SK-N-SH (cell line): Measurements from ENCODE around the gene ASPG. TPM values are rescaled to one million over a fixed set of nuclear protein-coding genes. Genes with fewer than 3 reads are reported as not detected.

ENCODE experiments used
- CTCF ChIA-PET: fragments of 300-600, 350-600 bp; formaldehyde crosslinking; extraction: SDS; loops from one replicate; lab custom pipeline; 2021; lab: Yijun Ruan, JAX
- POLR2A ChIA-PET: fragments of 350-600 bp; sonication (Branson Sonifier 250); formaldehyde crosslinking; extraction: SDS; loops from one replicate; lab custom pipeline; 2020; ENCODE audit warnings: antibody characterized with exemption, inconsistent platforms; lab: Yijun Ruan, JAX
- DNase-seq: peaks from one replicate; pipeline ENCODE4 v3.0.0; 2012
- H2AFZ ChIP-seq: fragments of 200-600 bp; sonication (generic); 2 replicates; pipeline ENCODE4 v1.8.1; 2016; ENCODE audit warnings: antibody characterized with exemption, mild to moderate bottlenecking, low read depth
- H3F3A ChIP-seq: fragments of 200-600 bp; sonication (generic); replicated peaks from 2 replicates; pipeline ENCODE3; 2016; ENCODE audit warnings: antibody characterized with exemption, mild to moderate bottlenecking; ENCODE audit not compliant: insufficient read depth
- H3K27ac ChIP-seq, 2 experiments: fragments of 200-500 bp in 1 of 2; fragments of 200-600 bp in 1 of 2; sonication (Bioruptor generic) in 1 of 2; sonication (generic), shearing (Covaris generic) in 1 of 2; 2 replicates each; pipeline versions ENCODE4 v1.5.1 to v1.6.1; 2014 to 2016; ENCODE audit warnings: low read depth in 2 of 2, inconsistent platforms in 1 of 2, low read length in 1 of 2, mild to moderate bottlenecking in 1 of 2, mixed read lengths in 1 of 2
- H3K27me3 ChIP-seq: fragments of 200-600 bp; sonication (generic), shearing (Covaris generic); 2 replicates; pipeline ENCODE4 v1.6.1; 2016; ENCODE audit warnings: mixed run types; ENCODE audit not compliant: insufficient read depth
- H3K36me3 ChIP-seq, 2 experiments: fragments of 200-500 bp in 1 of 2; fragments of 200-600 bp in 1 of 2; sonication (Bioruptor generic) in 1 of 2; sonication (generic) in 1 of 2; replicated peaks in 1 of 2; 2 replicates each; pipeline versions ENCODE3 to v1.5.1; 2014 to 2016; ENCODE audit warnings: low read length in 1 of 2, mild to moderate bottlenecking in 1 of 2; ENCODE audit not compliant: insufficient read depth in 2 of 2, control insufficient read depth in 1 of 2
- H3K4me1 ChIP-seq, 2 experiments: fragments of 200-500 bp in 1 of 2; fragments of 200-600 bp in 1 of 2; sonication (Bioruptor generic) in 1 of 2; sonication (generic), shearing (Covaris generic) in 1 of 2; 2 replicates each; pipeline versions ENCODE4 v1.5.1 to v1.6.1; 2014 to 2016; ENCODE audit warnings: low read depth in 1 of 2, low read length in 1 of 2, mixed run types in 1 of 2; ENCODE audit not compliant: insufficient read depth in 2 of 2, control insufficient read depth in 1 of 2
- H3K4me2 ChIP-seq: fragments of 200-600 bp; sonication (generic), shearing (Covaris generic); 2 replicates; pipeline ENCODE4 v1.6.1; 2017; ENCODE audit warnings: mixed run types
- H3K4me3 ChIP-seq, 2 experiments: fragments of 200-500 bp in 1 of 2; fragments of 200-600 bp in 1 of 2; sonication (Bioruptor generic) in 1 of 2; sonication (generic), shearing (Covaris generic) in 1 of 2; 2 replicates each; pipeline versions ENCODE4 v1.5.1 to v1.8.1; 2014 to 2016; ENCODE audit warnings: low read depth in 2 of 2, inconsistent platforms in 1 of 2, low read length in 1 of 2, mild to moderate bottlenecking in 1 of 2, mixed read lengths in 1 of 2, moderate library complexity in 1 of 2
- H3K79me2 ChIP-seq: fragments of 200-600 bp; sonication (generic); 2 replicates; pipeline ENCODE4 v1.8.1; 2017; ENCODE audit warnings: mild to moderate bottlenecking; ENCODE audit not compliant: insufficient read depth
- H3K9ac ChIP-seq: fragments of 200-600 bp; sonication (generic); 2 replicates; pipeline ENCODE4 v1.6.1; 2017; ENCODE audit warnings: mixed run types
- H3K9me2 ChIP-seq: fragments of 200-600 bp; sonication (generic); 2 replicates; pipeline ENCODE4 v1.6.1; 2017; ENCODE audit warnings: mixed run types
- H3K9me3 ChIP-seq: fragments of 200-600 bp; sonication (generic); 2 replicates; pipeline ENCODE4 v1.6.1; 2017; ENCODE audit warnings: mixed run types, mild to moderate bottlenecking, moderate library complexity
- H4K20me1 ChIP-seq: fragments of 200-600 bp; sonication (generic); 2 replicates; pipeline ENCODE4 v1.6.1; 2017; ENCODE audit warnings: mild to moderate bottlenecking, mixed run types; ENCODE audit not compliant: insufficient read depth
- EP300 ChIP-seq, 2 experiments: IDR thresholded peaks; 2 replicates each; pipeline versions ENCODE4 v1.4.0 to v1.6.1; 2012; ENCODE audit warnings: borderline replicate concordance in 1 of 2, low read depth in 1 of 2, low read length in 1 of 2
- GABPA ChIP-seq: IDR thresholded peaks from 2 replicates; pipeline ENCODE4 v1.4.0; 2012; ENCODE audit warnings: low read depth, mild to moderate bottlenecking
- MEF2A ChIP-seq: IDR thresholded peaks from 2 replicates; pipeline ENCODE4 v1.4.0; 2012; ENCODE audit warnings: low read depth, borderline replicate concordance
- MXI1 ChIP-seq: IDR thresholded peaks from 2 replicates; pipeline ENCODE4 v1.6.1; 2012; ENCODE audit warnings: mild to moderate bottlenecking, low read depth, low read length, improper control_type of control experiment
- NRF1 ChIP-seq: IDR thresholded peaks from 2 replicates; pipeline ENCODE4 v1.6.1; 2012; ENCODE audit warnings: low read depth, mild to moderate bottlenecking, low read length
- POLR2AphosphoS5 ChIP-seq: IDR thresholded peaks from 2 replicates; pipeline ENCODE4 v1.6.1; 2012; ENCODE audit warnings: low read depth, low read length
- RAD21 ChIP-seq: IDR thresholded peaks from 2 replicates; pipeline ENCODE4 v1.6.1; 2012; ENCODE audit warnings: mild to moderate bottlenecking, low read length
- RFX5 ChIP-seq: IDR thresholded peaks from 2 replicates; pipeline ENCODE4 v1.6.1; 2012; ENCODE audit warnings: mild to moderate bottlenecking, improper control_type of control experiment, low read length
- SMC3 ChIP-seq: IDR thresholded peaks from 2 replicates; pipeline ENCODE4 v1.6.1; 2012; ENCODE audit warnings: low read depth, low read length, improper control_type of control experiment
- WGBS: methylation state at CpG from one replicate; pipeline ENCODE4 v1.1.6; 2017; ENCODE audit warnings: low lambda C conversion rate; 5-methylcytosine and 5-hydroxymethylcytosine counted together
- polyA plus RNA-seq, 3 experiments: library from polyadenylated mRNA; depleted of rRNA; stranded (reverse); fragments of >200 nt; gene quantifications; 2 replicates each; pipeline ENCODE4 v1.2.3, GENCODE V29; 2012
- TF ChIP-seq, protein P1 (sequence below): fragments of 200-600 bp; sonication (generic); IDR thresholded peaks from 2 replicates; pipeline ENCODE4 v1.6.1; 2017; ENCODE audit warnings: antibody characterized with exemption, mild to moderate bottlenecking, moderate library complexity
- TF ChIP-seq, protein P2 (sequence below): fragments of 150-350 bp; IDR thresholded peaks from 2 replicates; pipeline ENCODE4 v1.6.1; 2017; ENCODE audit warnings: antibody characterized with exemption, low read length, low read depth, borderline replicate concordance
- TF ChIP-seq, protein P3 (sequence below): IDR thresholded peaks from 2 replicates; pipeline ENCODE4; 2012

ASPG gene
- polyA plus RNA-seq, 1 of the 3 experiments (the other 2 are of a cell fraction): not detected

DNA sequence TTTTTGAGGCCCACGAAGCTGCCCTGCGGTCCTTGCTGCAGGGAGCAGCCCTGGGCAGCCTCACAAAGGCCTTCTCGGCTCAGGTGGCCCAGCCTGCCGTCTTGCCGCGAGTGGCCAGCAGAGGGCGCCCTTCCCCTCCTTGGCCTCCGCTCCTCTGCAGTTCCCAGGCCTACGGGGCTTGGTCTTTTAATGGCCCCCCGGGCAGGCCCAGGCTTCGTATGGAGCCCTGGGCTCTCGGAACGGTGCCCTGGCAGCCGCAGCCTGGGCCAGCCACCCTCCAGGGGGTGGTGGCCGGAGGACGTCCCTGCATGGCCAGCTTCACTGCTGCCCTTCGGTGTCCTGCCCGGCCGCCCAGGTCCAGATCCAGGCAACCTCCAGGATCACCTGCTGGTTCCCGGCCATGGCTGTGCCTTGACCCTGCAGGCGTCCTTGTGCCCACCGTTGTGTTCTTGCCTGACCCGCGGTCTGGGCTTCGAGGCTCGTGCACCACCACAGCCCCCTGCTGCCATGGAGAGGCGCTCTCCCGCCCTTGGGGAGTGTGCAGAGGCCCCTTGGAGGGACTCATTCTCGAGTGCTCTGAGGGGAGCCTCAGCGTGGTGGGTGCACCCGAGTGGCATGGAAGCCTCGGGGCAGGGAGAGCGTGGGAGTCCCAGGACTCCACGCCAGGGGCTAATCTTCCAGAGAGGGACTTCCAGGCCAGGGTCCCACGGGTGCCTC lies 9.4 kb downstream of the ASPG start:
- no peak overlapping the region for H3K4me2 ChIP-seq
- H3K27ac ChIP-seq: no peak overlapping the region; a peak in 1 of 4 replicates
- no peak overlapping the region; a peak in 1 of 4 replicates for H3K4me3 ChIP-seq
- H4K20me1 ChIP-seq: no peaks in the 10 kb centered on the region
- peak; percentile 92 for DNase-seq
- H3K9ac ChIP-seq: no peak overlapping the region
- ChIA-PET POLR2A (no interaction called here), CTCF (interaction anchor here (0.6 to 5.5 kb wide), 35 partner anchors 10 to 599 kb away, joined by 3 to 79 read pairs (median 4); no protein-coding TSS in a partner anchor)
- WGBS: 27% methylated on average over 17 of the region's 35 CpGs
- no peak overlapping the region for H2AFZ ChIP-seq
- H3K27me3 ChIP-seq: no peaks in the 10 kb centered on the region
- H3K79me2 ChIP-seq: no peaks in the 10 kb centered on the region
- TF ChIP-seq, protein P1, sequence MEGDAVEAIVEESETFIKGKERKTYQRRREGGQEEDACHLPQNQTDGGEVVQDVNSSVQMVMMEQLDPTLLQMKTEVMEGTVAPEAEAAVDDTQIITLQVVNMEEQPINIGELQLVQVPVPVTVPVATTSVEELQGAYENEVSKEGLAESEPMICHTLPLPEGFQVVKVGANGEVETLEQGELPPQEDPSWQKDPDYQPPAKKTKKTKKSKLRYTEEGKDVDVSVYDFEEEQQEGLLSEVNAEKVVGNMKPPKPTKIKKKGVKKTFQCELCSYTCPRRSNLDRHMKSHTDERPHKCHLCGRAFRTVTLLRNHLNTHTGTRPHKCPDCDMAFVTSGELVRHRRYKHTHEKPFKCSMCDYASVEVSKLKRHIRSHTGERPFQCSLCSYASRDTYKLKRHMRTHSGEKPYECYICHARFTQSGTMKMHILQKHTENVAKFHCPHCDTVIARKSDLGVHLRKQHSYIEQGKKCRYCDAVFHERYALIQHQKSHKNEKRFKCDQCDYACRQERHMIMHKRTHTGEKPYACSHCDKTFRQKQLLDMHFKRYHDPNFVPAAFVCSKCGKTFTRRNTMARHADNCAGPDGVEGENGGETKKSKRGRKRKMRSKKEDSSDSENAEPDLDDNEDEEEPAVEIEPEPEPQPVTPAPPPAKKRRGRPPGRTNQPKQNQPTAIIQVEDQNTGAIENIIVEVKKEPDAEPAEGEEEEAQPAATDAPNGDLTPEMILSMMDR: peak; percentile 82
- TF ChIP-seq EP300 (IDR thresholded peaks at IDR 0.05; ENCODE audit: borderline replicate concordance in 1 of 2, low read depth in 1 of 2, low read length in 1 of 2) (no peak), POLR2AphosphoS5 (no peak), MXI1 (no peak), GABPA (no peak), SMC3 (peak; percentile 72), RFX5 (no peak), MEF2A (no peak), RAD21 (peak; percentile 69), NRF1 (no peak)
- TF ChIP-seq, protein P2, sequence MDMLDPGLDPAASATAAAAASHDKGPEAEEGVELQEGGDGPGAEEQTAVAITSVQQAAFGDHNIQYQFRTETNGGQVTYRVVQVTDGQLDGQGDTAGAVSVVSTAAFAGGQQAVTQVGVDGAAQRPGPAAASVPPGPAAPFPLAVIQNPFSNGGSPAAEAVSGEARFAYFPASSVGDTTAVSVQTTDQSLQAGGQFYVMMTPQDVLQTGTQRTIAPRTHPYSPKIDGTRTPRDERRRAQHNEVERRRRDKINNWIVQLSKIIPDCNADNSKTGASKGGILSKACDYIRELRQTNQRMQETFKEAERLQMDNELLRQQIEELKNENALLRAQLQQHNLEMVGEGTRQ: no peak
- TF ChIP-seq, protein P3, sequence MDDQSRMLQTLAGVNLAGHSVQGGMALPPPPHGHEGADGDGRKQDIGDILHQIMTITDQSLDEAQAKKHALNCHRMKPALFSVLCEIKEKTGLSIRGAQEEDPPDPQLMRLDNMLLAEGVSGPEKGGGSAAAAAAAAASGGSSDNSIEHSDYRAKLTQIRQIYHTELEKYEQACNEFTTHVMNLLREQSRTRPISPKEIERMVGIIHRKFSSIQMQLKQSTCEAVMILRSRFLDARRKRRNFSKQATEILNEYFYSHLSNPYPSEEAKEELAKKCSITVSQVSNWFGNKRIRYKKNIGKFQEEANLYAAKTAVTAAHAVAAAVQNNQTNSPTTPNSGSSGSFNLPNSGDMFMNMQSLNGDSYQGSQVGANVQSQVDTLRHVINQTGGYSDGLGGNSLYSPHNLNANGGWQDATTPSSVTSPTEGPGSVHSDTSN: no peak
- peaks cover 0 to 13% of the 10 kb centered on the region in 2 experiments; a peak in 1 of 4 replicates for H3K4me1 ChIP-seq
- H3K9me2 ChIP-seq: no peaks in the 10 kb centered on the region
- H3F3A ChIP-seq: no peaks in the 10 kb centered on the region
- no peaks in the 10 kb centered on the region for H3K36me3 ChIP-seq
- H3K9me3 ChIP-seq: no peaks in the 10 kb centered on the region
